Measurements from ENCODE around the gene ST3GAL4.

ST3GAL4 gene

DNA sequence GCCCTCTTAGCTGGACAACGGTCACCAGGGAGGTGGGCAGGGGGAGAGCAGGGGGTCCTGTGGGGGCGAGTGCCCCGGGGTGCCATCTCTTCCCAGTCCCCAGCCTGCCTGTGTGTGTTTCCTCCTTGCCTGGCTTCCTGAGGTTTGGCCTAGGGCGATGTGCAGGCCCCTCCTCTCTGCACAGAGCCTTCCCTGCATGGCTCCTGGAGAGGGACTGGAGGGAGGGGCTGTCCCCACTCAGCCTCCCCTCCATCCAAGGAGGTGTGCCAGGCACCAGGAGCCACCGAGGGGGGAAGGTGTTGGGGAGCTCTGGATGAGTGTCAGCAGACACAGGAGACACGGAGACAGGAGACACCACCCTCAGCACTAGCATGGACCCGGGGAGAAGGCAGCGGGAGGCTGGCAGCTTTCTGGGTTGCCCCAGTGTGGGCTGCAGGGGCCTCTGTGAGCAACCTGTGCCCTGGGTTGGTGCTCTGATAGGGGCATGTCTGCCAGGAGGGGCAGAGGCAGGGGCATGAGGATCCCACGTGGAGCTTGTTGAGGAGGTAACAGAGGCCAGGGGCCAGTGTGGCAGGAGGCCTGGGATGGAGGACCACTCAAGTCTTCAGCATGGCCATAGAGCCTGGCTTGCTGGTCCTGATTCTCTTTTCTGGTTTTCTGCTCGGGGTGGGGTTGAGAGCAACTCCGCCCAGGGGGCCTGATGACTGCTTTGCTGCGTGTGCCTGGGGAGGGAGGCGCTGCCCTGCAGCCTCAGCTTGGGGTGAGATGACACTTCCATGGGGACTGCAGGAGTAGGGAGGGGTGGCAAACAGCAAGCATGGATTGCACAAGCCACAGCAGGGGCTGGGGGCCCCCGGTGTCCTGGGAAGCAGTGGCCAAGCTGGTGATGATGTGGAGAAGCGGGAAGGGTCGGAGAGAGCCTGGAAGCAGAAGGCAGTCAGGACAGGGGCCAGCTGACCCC, 78.8 kb downstream of the ST3GAL4 start:
- DNase-seq (ENCODE audit: low read depth): no peak
- TF ChIP-seq, protein P1, sequence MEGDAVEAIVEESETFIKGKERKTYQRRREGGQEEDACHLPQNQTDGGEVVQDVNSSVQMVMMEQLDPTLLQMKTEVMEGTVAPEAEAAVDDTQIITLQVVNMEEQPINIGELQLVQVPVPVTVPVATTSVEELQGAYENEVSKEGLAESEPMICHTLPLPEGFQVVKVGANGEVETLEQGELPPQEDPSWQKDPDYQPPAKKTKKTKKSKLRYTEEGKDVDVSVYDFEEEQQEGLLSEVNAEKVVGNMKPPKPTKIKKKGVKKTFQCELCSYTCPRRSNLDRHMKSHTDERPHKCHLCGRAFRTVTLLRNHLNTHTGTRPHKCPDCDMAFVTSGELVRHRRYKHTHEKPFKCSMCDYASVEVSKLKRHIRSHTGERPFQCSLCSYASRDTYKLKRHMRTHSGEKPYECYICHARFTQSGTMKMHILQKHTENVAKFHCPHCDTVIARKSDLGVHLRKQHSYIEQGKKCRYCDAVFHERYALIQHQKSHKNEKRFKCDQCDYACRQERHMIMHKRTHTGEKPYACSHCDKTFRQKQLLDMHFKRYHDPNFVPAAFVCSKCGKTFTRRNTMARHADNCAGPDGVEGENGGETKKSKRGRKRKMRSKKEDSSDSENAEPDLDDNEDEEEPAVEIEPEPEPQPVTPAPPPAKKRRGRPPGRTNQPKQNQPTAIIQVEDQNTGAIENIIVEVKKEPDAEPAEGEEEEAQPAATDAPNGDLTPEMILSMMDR (conservative IDR thresholded peaks at IDR 0.05; ENCODE audit: low read length): no peak
- H3K4me3 ChIP-seq (ENCODE audit: low read length): no peak overlapping the region

DNA sequence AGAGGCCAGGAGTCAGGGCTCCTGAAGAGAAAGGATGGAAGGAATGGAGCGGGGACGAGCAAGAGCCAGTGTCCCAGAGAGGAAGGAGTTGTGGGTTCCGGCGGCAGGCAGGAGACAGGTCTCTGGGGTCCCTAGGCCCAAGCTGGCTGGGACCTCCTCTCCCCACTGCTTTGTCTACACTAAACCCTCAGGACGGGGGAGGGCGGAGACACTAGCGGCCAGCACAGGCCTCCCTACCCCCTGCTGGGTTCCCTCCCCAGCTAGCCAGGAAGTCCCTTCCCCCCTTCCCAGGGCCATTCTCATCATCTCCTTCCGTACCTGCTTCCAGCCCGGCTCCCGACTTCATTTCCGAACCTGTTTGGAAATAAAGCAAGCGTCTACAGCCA, 79.5 kb downstream of the ST3GAL4 start:
- no peak for DNase-seq (ENCODE audit: low read depth)
- H3K4me3 ChIP-seq (ENCODE audit: low read length): no peak overlapping the region
- TF ChIP-seq, protein P1 (conservative IDR thresholded peaks at IDR 0.05; ENCODE audit: low read length): no peak

DNA sequence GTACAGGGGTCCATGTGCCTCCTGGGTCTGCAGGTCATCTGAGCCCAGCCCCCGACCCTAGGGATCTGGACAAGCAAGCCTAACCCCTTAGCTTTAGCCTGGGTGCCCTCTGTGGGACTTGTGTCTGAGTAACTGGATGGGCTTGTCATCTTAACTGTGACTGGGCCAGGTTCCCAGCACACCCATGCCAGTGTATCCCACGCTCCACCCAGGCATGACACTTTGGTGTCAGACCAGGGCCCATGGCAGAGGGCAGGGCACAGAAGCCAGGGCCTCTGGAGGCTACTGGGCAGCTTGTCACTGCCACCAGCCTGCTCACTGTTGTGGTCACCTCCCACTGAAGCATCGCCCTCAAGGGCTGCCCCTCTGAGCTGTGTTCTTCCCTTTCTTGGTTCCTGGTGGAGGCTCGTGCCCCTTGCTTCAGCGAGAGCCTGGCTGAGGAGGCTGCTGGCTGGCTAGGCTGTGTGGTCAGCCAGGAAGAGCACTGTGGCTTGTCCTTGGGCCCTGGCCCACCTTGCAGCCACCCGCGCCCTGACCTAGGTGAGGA, 80.8 kb downstream of the ST3GAL4 start:
- DNase-seq (ENCODE audit: low read depth): no peak
- H3K4me3 ChIP-seq (ENCODE audit: low read length): no peak overlapping the region
- TF ChIP-seq, protein P1 (conservative IDR thresholded peaks at IDR 0.05; ENCODE audit: low read length): no peak

DNA sequence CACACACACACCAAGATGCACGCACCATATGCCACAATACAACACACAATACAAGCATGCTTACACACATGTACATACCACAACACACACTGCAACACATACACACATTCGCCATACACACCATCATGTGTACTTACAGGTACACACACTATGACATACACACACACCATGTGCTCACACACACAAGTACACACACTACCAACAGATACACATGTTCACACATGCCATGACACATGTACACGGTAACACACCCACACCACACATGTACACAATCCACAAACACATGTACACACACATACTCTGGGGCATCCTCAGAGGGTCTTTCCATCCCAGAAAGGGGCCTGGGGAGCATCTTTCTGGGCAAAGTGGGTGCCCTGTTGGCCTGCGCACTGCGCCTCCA, 82.2 kb downstream of the ST3GAL4 start:
- TF ChIP-seq, protein P1 (conservative IDR thresholded peaks at IDR 0.05; ENCODE audit: low read length): no peak
- H3K4me3 ChIP-seq (ENCODE audit: low read length): no peak overlapping the region
- no peak for DNase-seq (ENCODE audit: low read depth)

DNA sequence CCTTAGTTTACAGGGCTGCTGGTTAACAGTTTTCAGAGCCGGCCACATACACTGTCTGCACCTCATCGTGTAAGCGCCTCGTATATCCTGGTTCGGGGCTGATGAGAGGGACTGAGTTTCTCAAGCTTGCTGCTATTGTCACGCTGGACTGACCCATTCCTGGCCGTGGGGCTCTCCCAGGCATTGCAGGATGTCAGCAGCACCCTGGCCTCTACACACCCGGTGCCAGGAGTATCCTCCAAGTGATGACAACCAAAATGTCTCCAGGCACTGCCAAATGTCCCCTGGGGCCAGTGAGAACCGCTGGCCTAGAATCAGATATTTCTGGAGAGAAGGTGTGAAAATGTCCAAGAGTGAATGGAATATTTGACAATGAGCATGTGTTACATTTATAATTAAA, 82.8 kb downstream of the ST3GAL4 start:
- TF ChIP-seq, protein P1 (conservative IDR thresholded peaks at IDR 0.05; ENCODE audit: low read length): no peak
- H3K4me3 ChIP-seq (ENCODE audit: low read length): no peak overlapping the region
- no peak for DNase-seq (ENCODE audit: low read depth)

DNA sequence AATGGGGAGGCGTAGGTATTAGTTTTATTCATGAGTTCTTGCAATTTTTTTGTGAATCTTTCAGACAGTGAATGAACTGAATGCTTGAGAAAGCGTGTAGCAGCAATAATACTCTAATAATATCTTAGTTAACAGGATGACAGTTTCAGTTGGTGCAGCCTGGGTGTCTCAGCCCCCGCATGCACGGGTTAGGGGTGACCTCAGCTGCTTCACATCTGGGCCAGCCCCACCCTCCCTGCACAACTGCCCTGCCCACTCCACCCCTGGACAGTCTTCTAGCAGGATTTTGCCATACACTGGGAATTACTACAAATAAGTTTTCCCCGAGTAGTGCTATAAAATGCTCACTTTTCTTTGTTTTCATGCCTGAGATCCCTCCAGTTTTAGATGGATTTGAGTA, 83.2 kb downstream of the ST3GAL4 start:
- H3K4me3 ChIP-seq (ENCODE audit: low read length): no peak overlapping the region
- no peak for DNase-seq (ENCODE audit: low read depth)
- TF ChIP-seq, protein P1 (conservative IDR thresholded peaks at IDR 0.05; ENCODE audit: low read length): no peak

DNA sequence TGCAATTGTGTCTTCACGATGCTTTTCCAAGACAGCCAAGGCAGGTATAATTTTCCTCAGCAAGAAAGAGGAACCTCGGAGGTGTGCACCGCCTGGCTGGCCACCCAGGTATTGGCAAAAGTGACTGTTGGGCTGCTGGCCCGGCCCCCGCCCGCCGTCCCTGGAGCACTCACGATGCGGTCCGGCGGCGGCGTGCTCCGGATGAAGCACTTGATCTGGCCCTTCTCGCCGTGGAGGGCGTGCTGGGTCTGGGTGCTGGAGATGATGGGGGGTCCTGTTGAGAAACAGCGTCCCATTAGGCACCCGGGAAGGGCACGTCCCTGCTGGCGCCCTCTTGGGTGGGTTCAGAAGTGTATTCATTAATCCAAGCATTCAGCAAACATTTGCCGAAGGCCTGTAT, 84.8 kb downstream of the ST3GAL4 start:
- no peak for DNase-seq (ENCODE audit: low read depth)
- H3K4me3 ChIP-seq (ENCODE audit: low read length): no peak overlapping the region
- TF ChIP-seq, protein P1 (conservative IDR thresholded peaks at IDR 0.05; ENCODE audit: low read length): no peak

Data from AG10803 (cell line).